Endothelial cell of umbilical vein (primary cell): Measurements from ENCODE around the gene TAX1BP3. TPM values are rescaled to one million over a fixed set of nuclear protein-coding genes. Genes with fewer than 3 reads are reported as not detected.

Experiments
- BruUV-seq: library from RNA; stranded (reverse); fragments of 400-500 nt; replicated peaks from 2 replicates; lab custom pipeline; 2021; lab: Mats Ljungman, UMichigan
- CTCF ChIA-PET: fragments of 300-600, 350-600 bp; sonication (Branson Sonifier 250); formaldehyde crosslinking; loops from one replicate; lab custom pipeline; 2021; ENCODE audit warnings: antibody characterized with exemption, inconsistent platforms; lab: Charles Lee
- POLR2A ChIA-PET: fragments of 300-600, 350-600 bp; sonication (Branson Sonifier 250); formaldehyde crosslinking; loops from one replicate; lab custom pipeline; 2021; ENCODE audit warnings: antibody characterized with exemption, inconsistent platforms; lab: Charles Lee
- DNase-seq: peaks from one replicate; pipeline ENCODE4 v3.0.0-alpha.2; 2011; ENCODE audit warnings: low read depth, low spot score
- FAIRE-seq: peaks from 2 replicates; lab custom pipeline; 2011; peaks lifted over from hg19 to GRCh38; lab: Jason Lieb, UNC
- H2AFZ ChIP-seq: 2 replicates; pipeline ENCODE4 v1.6.0; 2012; ENCODE audit warnings: low read depth, low read length, control low read depth, inconsistent platforms
- H3K27ac ChIP-seq: 2 replicates; pipeline ENCODE4 v1.5.1; 2011; ENCODE audit warnings: low read depth, mild to moderate bottlenecking, control low read depth, low read length, moderate library complexity; ENCODE audit not compliant: insufficient read depth
- H3K27me3 ChIP-seq, 2 experiments: 2 replicates each; pipeline versions ENCODE4 v1.6.0 to v1.6.1; 2011; ENCODE audit warnings: low read length in 2 of 2, mixed read lengths in 1 of 2; ENCODE audit not compliant: control insufficient read depth in 2 of 2, insufficient read depth in 2 of 2
- H3K36me3 ChIP-seq, 2 experiments: 2 replicates in 1 of 2; 3 replicates in 1 of 2; pipeline ENCODE4 v1.5.1; 2011; ENCODE audit warnings: low read length in 2 of 2, mild to moderate bottlenecking in 1 of 2, moderate library complexity in 1 of 2; ENCODE audit not compliant: control insufficient read depth in 2 of 2, insufficient read depth in 2 of 2; ENCODE audit errors: extremely low read depth in 1 of 2
- H3K4me1 ChIP-seq: 3 replicates; pipeline ENCODE4 v1.5.1; 2011; ENCODE audit warnings: mild to moderate bottlenecking, low read length; ENCODE audit not compliant: control insufficient read depth, insufficient read depth; ENCODE audit errors: extremely low read depth
- H3K4me2 ChIP-seq: 2 replicates; pipeline ENCODE4 v1.6.1; 2011; ENCODE audit warnings: low read length, control low read depth, mixed read lengths; ENCODE audit not compliant: insufficient read depth
- H3K4me3 ChIP-seq, 3 experiments: fragments of 200-600 bp in 1 of 3; sonication (generic), shearing (Covaris generic) in 1 of 3; replicated peaks in 1 of 3; 2 replicates each; pipeline ENCODE4 v1.5.1; 2011 to 2016; ENCODE audit warnings: control low read depth in 3 of 3, low read length in 3 of 3, mild to moderate bottlenecking in 2 of 3, inconsistent platforms in 1 of 3, low read depth in 1 of 3, moderate library complexity in 1 of 3; ENCODE audit not compliant: insufficient read depth in 1 of 3
- H3K79me2 ChIP-seq: 2 replicates; pipeline ENCODE4 v1.6.0; 2012; ENCODE audit warnings: low read length, inconsistent platforms; ENCODE audit not compliant: control insufficient read depth, insufficient read depth
- H3K9ac ChIP-seq: replicated peaks from 2 replicates; pipeline ENCODE3; 2011; ENCODE audit warnings: low read length, control low read depth; ENCODE audit not compliant: insufficient read depth; ENCODE audit errors: extremely low read depth
- H3K9me1 ChIP-seq: replicated peaks from 3 replicates; pipeline ENCODE4 v1.6.0; 2011; ENCODE audit warnings: mild to moderate bottlenecking, low read length; ENCODE audit not compliant: control insufficient read depth, insufficient read depth; ENCODE audit errors: extremely low read depth
- H3K9me3 ChIP-seq: replicated peaks from 2 replicates; pipeline ENCODE4 v1.5.1; 2012; ENCODE audit warnings: low read length, inconsistent platforms; ENCODE audit not compliant: control insufficient read depth, insufficient read depth
- H4K20me1 ChIP-seq: replicated peaks from 2 replicates; pipeline ENCODE3; 2011; ENCODE audit warnings: mild to moderate bottlenecking, low read length; ENCODE audit not compliant: control insufficient read depth, insufficient read depth; ENCODE audit errors: extremely low read depth
- CTCF ChIP-seq, 2 donors: IDR thresholded peaks; 1 replicate in 1 of 2; 2 replicates in 1 of 2; pipeline ENCODE4 v1.5.1; 2011; ENCODE audit warnings: low read length in 2 of 2, mild to moderate bottlenecking in 2 of 2, moderate library complexity in 2 of 2, control low read depth in 1 of 2, inconsistent platforms in 1 of 2, low read depth in 1 of 2; ENCODE audit not compliant: insufficient read depth in 1 of 2; ENCODE audit errors: extremely low read depth in 1 of 2
- EZH2 ChIP-seq: IDR thresholded peaks from 2 replicates; pipeline ENCODE4 v1.6.1; 2012; ENCODE audit warnings: borderline replicate concordance, low read depth, mild to moderate bottlenecking, moderate library complexity, low read length, inconsistent platforms; ENCODE audit not compliant: severe bottlenecking
- FOS ChIP-seq: IDR thresholded peaks from 2 replicates; pipeline ENCODE4 v1.6.1; 2011; ENCODE audit warnings: mild to moderate bottlenecking, low read length, moderate library complexity, borderline replicate concordance; ENCODE audit not compliant: insufficient read depth
- GATA2 ChIP-seq: IDR thresholded peaks from 2 replicates; pipeline ENCODE4 v1.7.0; 2011; ENCODE audit warnings: low read depth, mild to moderate bottlenecking, moderate library complexity, mixed read lengths, low read length; ENCODE audit not compliant: insufficient read length, insufficient read depth
- JUN ChIP-seq: IDR thresholded peaks from 2 replicates; pipeline ENCODE4 v1.6.1; 2011; ENCODE audit warnings: borderline replicate concordance, low read depth; ENCODE audit not compliant: insufficient read length, insufficient read depth
- POLR2A ChIP-seq: IDR thresholded peaks from 2 replicates; pipeline ENCODE4 v1.6.1; 2012; ENCODE audit warnings: low read depth, mild to moderate bottlenecking, control low read depth, low read length
- POLR2AphosphoS5 ChIP-seq: IDR thresholded peaks from 2 replicates; pipeline ENCODE4 v1.6.1; 2012; ENCODE audit warnings: low read depth, mild to moderate bottlenecking, control low read depth, low read length, moderate library complexity; ENCODE audit not compliant: insufficient read depth
- dilution Hi-C: fragments of 300-500 bp; cut with MboI; formaldehyde crosslinking; loops from one replicate; pipeline ENCODE4 v1.15.0; 2019; ENCODE audit warnings: low sequenced_read_pairs; ENCODE audit not compliant: extremely low pct_ligation_motif_present
- intact Hi-C: fragments of 100-400 bp; cut with micrococcal nuclease; formaldehyde crosslinking; loops from one replicate; pipeline ENCODE4 v1.10.0; 2022
- polyA plus RNA-seq, 4 experiments: library from polyadenylated mRNA; depleted of rRNA in 3 of 4; stranded (reverse) in 3 of 4; unstranded in 1 of 4; fragments of >200 nt; gene quantifications; 2 replicates each; pipeline versions ENCODE4 v1.2.1 to v1.2.3, GENCODE V29; 2011 to 2012; ENCODE audit warnings: missing spikeins in 1 of 4
- total RNA-seq: library from RNA; stranded (reverse); gene quantifications from 2 replicates; pipeline ENCODE4 v1.2.3, GENCODE V29; 2021
- TF ChIP-seq, protein P1 (sequence below): IDR thresholded peaks from 2 replicates; pipeline ENCODE4 v1.6.1; 2011; ENCODE audit not compliant: insufficient read depth, insufficient read length

TAX1BP3 gene
- total and polyA plus RNA-seq, 2 donors (not counting 3 experiments of a cell fraction or from before 2014, with no cell fraction given), result 254 to 315 TPM

DNA sequence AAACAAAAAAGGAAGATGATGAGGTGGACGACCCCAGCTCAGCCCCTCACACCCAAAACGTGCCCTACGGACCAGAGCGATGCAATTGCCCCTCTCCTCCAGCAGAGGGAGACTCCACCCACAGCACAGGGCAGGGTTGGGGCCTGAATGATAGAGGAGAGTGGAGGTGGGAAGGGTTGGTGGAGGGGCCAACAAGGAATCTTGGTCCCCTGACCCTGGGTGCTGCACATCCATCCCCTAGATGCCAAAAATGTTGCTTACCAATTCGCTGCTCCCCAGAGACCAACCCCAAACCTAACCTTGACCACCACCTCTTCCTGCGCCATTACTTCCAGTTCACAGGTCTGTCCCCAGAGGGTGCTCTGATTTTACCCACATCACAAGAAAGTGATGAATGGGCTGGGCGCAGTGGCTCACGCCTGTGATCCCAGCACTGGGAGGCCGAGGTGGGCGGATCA is 14.7 kb upstream of the TAX1BP3 start:
- peak; percentile 93 to 96 for TF ChIP-seq CTCF (IDR thresholded peaks at IDR 0.05; ENCODE audit: extremely low read depth in 1 of 2, insufficient read depth in 1 of 2, low read depth in 1 of 2, low read length in 2 of 2)
- TF ChIP-seq FOS, result no peak
- no peaks in the 10 kb centered on the region for H3K4me1 ChIP-seq
- FAIRE-seq, result peak; percentile 38
- H3K36me3 ChIP-seq, result no peaks in the 10 kb centered on the region
- dilution Hi-C loops, result no loop called here
- H2AFZ ChIP-seq, result no peak overlapping the region
- ChIA-PET CTCF (interaction anchor here (0.6 to 1.8 kb wide), 25 partner anchors 9 to 635 kb away, joined by 3 to 22 read pairs (median 4); partner anchors contain the start of genes HASPIN and P2RX5), POLR2A (no interaction called here)
- H3K4me2 ChIP-seq, result no peak overlapping the region
- no peak overlapping the region for H3K9ac ChIP-seq
- no peak overlapping the region for H3K27ac ChIP-seq
- no TSS peak for BruUV-seq
- intact Hi-C loops, result loop anchor here (2.0 kb wide), 2 partner anchors 40 to 144 kb away; partner anchors contain the start of gene HASPIN
- no peaks in the 10 kb centered on the region for H4K20me1 ChIP-seq
- peaks cover 0 to 7% of the 10 kb centered on the region in 2 experiments for H3K27me3 ChIP-seq
- no peaks in the 10 kb centered on the region for H3K9me1 ChIP-seq
- H3K79me2 ChIP-seq, result no peaks in the 10 kb centered on the region
- no peak overlapping the region for H3K4me3 ChIP-seq
- DNase-seq, result peak; percentile 31
- H3K9me3 ChIP-seq, result no peaks in the 10 kb centered on the region

- intact Hi-C loops, result loop anchor here (2.0 kb wide), 2 partner anchors 41 to 145 kb away; partner anchors contain the start of gene HASPIN
- dilution Hi-C loops, result no loop called here
- no peak for FAIRE-seq
These were observed 13.7 kb upstream of the TAX1BP3 start for GRCh38 chr17:3682033-3682432.

More at GRCh38 chr17:3682033-3682432, 13.7 kb upstream of the TAX1BP3 start:
- ChIA-PET CTCF (interaction anchor here (0.7 to 1.8 kb wide), 21 partner anchors 8 to 634 kb away, joined by 3 to 22 read pairs (median 4); partner anchors contain the start of genes HASPIN and P2RX5), POLR2A (no interaction called here)
- Histone ChIP-seq H2AFZ (no peak overlapping the region), H3K27ac (no peak overlapping the region), H4K20me1 (no peaks in the 10 kb centered on the region), H3K27me3 (peaks cover 0 to 9% of the 10 kb centered on the region in 2 experiments), H3K4me2 (no peak overlapping the region), H3K4me3 (no peak overlapping the region), H3K9ac (no peak overlapping the region), H3K4me1 (no peaks in the 10 kb centered on the region), H3K9me1 (no peaks in the 10 kb centered on the region), H3K79me2 (no peaks in the 10 kb centered on the region), H3K36me3 (no peaks in the 10 kb centered on the region), H3K9me3 (no peaks in the 10 kb centered on the region)
- TF ChIP-seq POLR2A, result no peak
- no peak for TF ChIP-seq JUN
- no peak for TF ChIP-seq POLR2AphosphoS5
- no peak for TF ChIP-seq CTCF (IDR thresholded peaks at IDR 0.05; ENCODE audit: extremely low read depth in 1 of 2, insufficient read depth in 1 of 2, low read depth in 1 of 2, low read length in 2 of 2)
- TF ChIP-seq EZH2, result no peak
- TF ChIP-seq, protein P1, sequence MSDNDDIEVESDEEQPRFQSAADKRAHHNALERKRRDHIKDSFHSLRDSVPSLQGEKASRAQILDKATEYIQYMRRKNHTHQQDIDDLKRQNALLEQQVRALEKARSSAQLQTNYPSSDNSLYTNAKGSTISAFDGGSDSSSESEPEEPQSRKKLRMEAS, result no peak
- TF ChIP-seq GATA2, result no peak
- TF ChIP-seq FOS, result no peak
- no TSS peak for BruUV-seq
- DNase-seq, result no peak
